ENCODE data around the gene METTL26. TPM values are rescaled to one million over a fixed set of nuclear protein-coding genes. Genes with fewer than 3 reads are reported as not detected.
A peak's percentile ranks its signal among the peaks of the same experiment; 100 is the strongest.

METTL26 gene
- total and polyA plus RNA-seq, 2 of the 4 experiments (the other 2 are of a cell fraction): 46.8 to 128 TPM

DNA sequence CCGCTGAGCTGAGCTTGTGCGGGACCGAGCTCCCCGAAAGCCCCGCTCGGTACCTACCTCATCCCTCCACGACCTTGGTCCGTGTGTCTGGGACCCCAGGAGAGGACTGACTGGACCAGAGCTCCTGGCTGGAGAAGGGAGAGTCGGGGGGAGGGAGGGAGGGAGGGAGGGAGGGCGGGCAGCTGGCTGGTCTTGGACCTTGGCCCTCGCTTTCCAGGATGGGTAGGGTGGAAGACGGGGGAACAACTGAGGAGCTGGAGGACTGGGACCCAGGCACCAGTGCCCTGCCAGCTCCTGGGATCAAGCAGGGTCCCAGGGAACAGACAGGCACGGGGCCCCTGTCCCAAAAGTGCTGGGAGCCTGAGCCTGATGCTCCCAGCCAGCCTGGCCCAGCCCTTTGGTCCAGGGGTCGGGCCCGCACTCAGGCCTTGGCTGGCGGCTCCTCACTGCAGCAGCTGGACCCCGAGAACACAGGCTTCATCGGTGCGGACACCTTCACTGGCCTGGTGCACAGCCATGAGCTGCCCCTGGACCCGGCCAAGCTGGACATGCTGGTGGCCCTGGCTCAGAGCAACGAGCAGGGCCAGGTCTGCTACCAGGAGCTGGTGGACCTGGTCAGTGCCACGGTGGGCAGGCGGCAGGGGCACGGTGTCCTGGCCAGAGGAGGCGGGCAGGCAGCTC lies 39.9 kb upstream of the METTL26 start:
- Histone ChIP-seq H3K18ac (ENCODE audit: low read depth, low read length) (no peak overlapping the region), H4K91ac (ENCODE audit: insufficient read depth, low read depth, low read length) (no peak overlapping the region), H2BK5ac (ENCODE audit: low read depth, low read length, poor library complexity, severe bottlenecking) (no peak overlapping the region), H3K4me3 (ENCODE audit: insufficient read depth, low read depth, low read length) (peak overlapping the region; percentile 50), H3K36me3 (ENCODE audit: control insufficient read depth, insufficient read depth, low read length) (peaks cover 31% of the 10 kb centered on the region), H2BK120ac (ENCODE audit: low read depth, low read length) (no peak overlapping the region), H3K56ac (ENCODE audit: extremely low read depth, insufficient read depth, low read length) (no peak overlapping the region), H3K27me3 (ENCODE audit: control insufficient read depth, insufficient read depth, low read length) (no peaks in the 10 kb centered on the region), H3K23ac (ENCODE audit: low read depth, low read length) (no peak overlapping the region), H4K5ac (ENCODE audit: low read depth, low read length) (0 out of 2 replicates have a peak overlapping the region, but pooled peaks have one; percentile 11), H3K27ac (ENCODE audit: insufficient read depth, low read length) (no peak overlapping the region), H4K8ac (ENCODE audit: low read depth in 2 of 2, low read length in 2 of 2) (no peak overlapping the region), H2AK9ac (replicated peaks; ENCODE audit: low read depth, low read length, poor library complexity) (peak overlapping the region; percentile 78), H3K9me3 (ENCODE audit: control insufficient read depth, insufficient read depth, low read length) (no peaks in the 10 kb centered on the region), H2AFZ (replicated peaks; ENCODE audit: low read length, poor library complexity) (peak overlapping the region; percentile 89), H3K4me2 (ENCODE audit: low read depth, low read length) (peak overlapping the region; percentile 90), H2AK5ac (ENCODE audit: low read depth, low read length) (no peak overlapping the region; the same call in 1 of the 2 replicates), H2BK15ac (ENCODE audit: low read depth, low read length) (no peak overlapping the region), H3K4ac (ENCODE audit: low read depth, low read length) (no peak overlapping the region), H3K9ac (ENCODE audit: low read depth, low read length) (no peak overlapping the region), H3K14ac (replicated peaks; ENCODE audit: low read depth, low read length) (no peak overlapping the region), H4K20me1 (ENCODE audit: insufficient read depth, low read length) (peaks cover 24% of the 10 kb centered on the region), H2BK20ac (ENCODE audit: low read depth, low read length) (no peak overlapping the region), H3K4me1 (ENCODE audit: control insufficient read depth, insufficient read depth, low read length) (peaks cover 10% of the 10 kb centered on the region), H3K9me1 (ENCODE audit: insufficient read depth, low read length) (peaks cover 9% of the 10 kb centered on the region; the same call in 1 of the 2 replicates), H3K79me1 (ENCODE audit: low read depth in 1 of 2, low read length in 2 of 2) (peaks cover 0 to 23% of the 10 kb centered on the region in 2 experiments; a peak in 1 of 4 replicates)
- DNase-seq: no peak
- TF ChIP-seq RCOR1 (IDR thresholded peaks at IDR 0.05; ENCODE audit: insufficient replicate concordance, low read length) (no peak), MXI1 (IDR thresholded peaks at IDR 0.05; ENCODE audit: borderline replicate concordance, low read depth, low read length) (no peak), CHD1 (IDR thresholded peaks at IDR 0.05; ENCODE audit: low read depth, low read length) (no peak), BHLHE40 (IDR thresholded peaks at IDR 0.05; ENCODE audit: low read depth, low read length) (no peak), POLR2A (IDR thresholded peaks at IDR 0.05; ENCODE audit: low read depth, low read length) (no peak), SMC3 (IDR thresholded peaks at IDR 0.05; ENCODE audit: low read depth, low read length) (no peak), RAD21 (IDR thresholded peaks at IDR 0.05; ENCODE audit: low read length) (no peak), CEBPB (IDR thresholded peaks at IDR 0.05; ENCODE audit: low read depth, low read length) (no peak), FOS (IDR thresholded peaks at IDR 0.05; ENCODE audit: low read depth, low read length) (no peak)
- TF ChIP-seq, protein P1, sequence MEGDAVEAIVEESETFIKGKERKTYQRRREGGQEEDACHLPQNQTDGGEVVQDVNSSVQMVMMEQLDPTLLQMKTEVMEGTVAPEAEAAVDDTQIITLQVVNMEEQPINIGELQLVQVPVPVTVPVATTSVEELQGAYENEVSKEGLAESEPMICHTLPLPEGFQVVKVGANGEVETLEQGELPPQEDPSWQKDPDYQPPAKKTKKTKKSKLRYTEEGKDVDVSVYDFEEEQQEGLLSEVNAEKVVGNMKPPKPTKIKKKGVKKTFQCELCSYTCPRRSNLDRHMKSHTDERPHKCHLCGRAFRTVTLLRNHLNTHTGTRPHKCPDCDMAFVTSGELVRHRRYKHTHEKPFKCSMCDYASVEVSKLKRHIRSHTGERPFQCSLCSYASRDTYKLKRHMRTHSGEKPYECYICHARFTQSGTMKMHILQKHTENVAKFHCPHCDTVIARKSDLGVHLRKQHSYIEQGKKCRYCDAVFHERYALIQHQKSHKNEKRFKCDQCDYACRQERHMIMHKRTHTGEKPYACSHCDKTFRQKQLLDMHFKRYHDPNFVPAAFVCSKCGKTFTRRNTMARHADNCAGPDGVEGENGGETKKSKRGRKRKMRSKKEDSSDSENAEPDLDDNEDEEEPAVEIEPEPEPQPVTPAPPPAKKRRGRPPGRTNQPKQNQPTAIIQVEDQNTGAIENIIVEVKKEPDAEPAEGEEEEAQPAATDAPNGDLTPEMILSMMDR (conservative IDR thresholded peaks at IDR 0.05; ENCODE audit: low read depth, low read length): no peak
- BruUV-seq (replicated peaks): no TSS peak
- intact Hi-C loops (cut with micrococcal nuclease): no loop called here
- no peak for ATAC-seq (ENCODE audit: low read depth)
- 86% methylated on average over 8 of the region's 25 CpGs; no CpG with 5 or more reads in 1 of the 2 experiments for whole genome bisulfite sequencing, 2 experiments (ENCODE audit: extremely low coverage in 2 of 2, insufficient read length in 1 of 2)
- ChIA-PET POLR2A (ENCODE audit: unreplicated experiment) (no interaction called here), CTCF (no interaction called here)
- dilution Hi-C loops (cut with HindIII; ENCODE audit: low sequenced_read_pairs, unreplicated experiment): no loop called here
- in situ Hi-C loops (cut with MboI; ENCODE audit: low sequenced_read_pairs): no loop called here

Measured in IMR-90 (cell line).